Myocyte (in vitro differentiated cells): ENCODE results near the gene VIP. TPM values are rescaled to one million over a fixed set of nuclear protein-coding genes. Genes with fewer than 3 reads are reported as not detected.

Experiments
- DNase-seq: peaks from one replicate; pipeline ENCODE4 v3.0.0-alpha.2; 2012; ENCODE audit warnings: low read depth
- total RNA-seq: library from RNA; depleted of rRNA; stranded (reverse); fragments of >200 nt; gene quantifications from 2 replicates; pipeline ENCODE4 v1.2.3, GENCODE V29; 2014

VIP gene
- total RNA-seq, 1 donor from 2014 or later, result not detected

GRCh38 chr6:152776833-152777232 is 26.2 kb downstream of the VIP start:
- no peak for DNase-seq

- no peak for DNase-seq
Measured at GRCh38 chr6:152783217-152783878, 32.8 kb downstream of the VIP start.

- DNase-seq, result no peak
Measured at GRCh38 chr6:152794696-152795095, 44.1 kb downstream of the VIP start.

GRCh38 chr6:152804150-152804549 is 53.6 kb downstream of the VIP start:
- DNase-seq, result no peak

Other genes starting within 250 kb of the VIP start
- 123 and 258 TPM in 2 replicates for gene SYNE1, start 113.4 kb upstream of the VIP start, total RNA-seq
- 0.21 TPM in 1 of 2 replicates, not detected in the other for gene MYCT1, start 52.9 kb upstream of the VIP start, total RNA-seq
- 4.1 and 5.3 TPM in 2 replicates for gene FBXO5, start 232.2 kb downstream of the VIP start, total RNA-seq